Measurements from ENCODE around the gene MANSC1.
A peak's percentile ranks its signal among the peaks of the same experiment; 100 is the strongest.

Gene MANSC1

GRCh38 chr12:12367482-12367998 lies 17.5 kb upstream of the MANSC1 start:
- H3K23ac ChIP-seq (ENCODE audit: low read length), result no peak overlapping the region
- no peaks in the 10 kb centered on the region for H3K4me1 ChIP-seq (ENCODE audit: control insufficient read depth, low read depth, low read length)
- H3K56ac ChIP-seq (ENCODE audit: low read length), result no peak overlapping the region
- H2AK5ac ChIP-seq (ENCODE audit: low read length), result no peak overlapping the region
- H2BK120ac ChIP-seq (ENCODE audit: low read depth, low read length), result no peak overlapping the region
- no peaks in the 10 kb centered on the region for H3K36me3 ChIP-seq (ENCODE audit: control insufficient read depth, insufficient read depth, low read length)
- WGBS (ENCODE audit: extremely low coverage, insufficient coverage, low lambda C conversion rate), result no CpG with 5 or more reads among the region's 4 CpGs
- no peak overlapping the region for H3K4ac ChIP-seq (ENCODE audit: low read depth, low read length)
- H3K18ac ChIP-seq (ENCODE audit: low read length), result no peak overlapping the region
- H2BK5ac ChIP-seq (ENCODE audit: low read length), result no peak overlapping the region
- H3K27ac ChIP-seq (ENCODE audit: low read depth, low read length), result no peak overlapping the region
- no peak overlapping the region for H3K4me3 ChIP-seq (ENCODE audit: low read length)
- no peaks in the 10 kb centered on the region for H3K79me1 ChIP-seq (ENCODE audit: low read length)
- H2BK15ac ChIP-seq (replicated peaks; ENCODE audit: low read depth), result no peak overlapping the region
- no peak overlapping the region for H4K8ac ChIP-seq (ENCODE audit: low read depth, low read length)
- H3K79me2 ChIP-seq (ENCODE audit: control insufficient read depth, insufficient read depth, low read length), result no peaks in the 10 kb centered on the region
- no peak for DNase-seq
- H3K9ac ChIP-seq (ENCODE audit: low read length), result no peak overlapping the region
- H3K4me2 ChIP-seq (ENCODE audit: low read length), result no peak overlapping the region
- H3K27me3 ChIP-seq (ENCODE audit: insufficient read depth, low read length, poor library complexity), result no peaks in the 10 kb centered on the region
- H4K5ac ChIP-seq (ENCODE audit: low read length), result no peak overlapping the region

GRCh38 chr12:12366701-12367481 lies 16.8 kb upstream of the MANSC1 start:
- Histone ChIP-seq H3K4me1 (ENCODE audit: control insufficient read depth, low read depth, low read length) (no peaks in the 10 kb centered on the region), H4K5ac (ENCODE audit: low read length) (no peak overlapping the region), H2BK120ac (ENCODE audit: low read depth, low read length) (no peak overlapping the region), H3K79me1 (ENCODE audit: low read length) (no peaks in the 10 kb centered on the region), H2BK15ac (replicated peaks; ENCODE audit: low read depth) (no peak overlapping the region), H2AK5ac (ENCODE audit: low read length) (no peak overlapping the region), H3K36me3 (ENCODE audit: control insufficient read depth, insufficient read depth, low read length) (no peaks in the 10 kb centered on the region), H3K23ac (ENCODE audit: low read length) (no peak overlapping the region), H3K56ac (ENCODE audit: low read length) (no peak overlapping the region), H3K27ac (ENCODE audit: low read depth, low read length) (no peak overlapping the region), H3K9ac (ENCODE audit: low read length) (no peak overlapping the region), H2BK5ac (ENCODE audit: low read length) (no peak overlapping the region), H3K4ac (ENCODE audit: low read depth, low read length) (no peak overlapping the region), H3K27me3 (ENCODE audit: insufficient read depth, low read length, poor library complexity) (no peaks in the 10 kb centered on the region), H4K8ac (ENCODE audit: low read depth, low read length) (no peak overlapping the region), H3K4me3 (ENCODE audit: low read length) (no peak overlapping the region), H3K18ac (ENCODE audit: low read length) (no peak overlapping the region), H3K79me2 (ENCODE audit: control insufficient read depth, insufficient read depth, low read length) (no peaks in the 10 kb centered on the region), H3K4me2 (ENCODE audit: low read length) (no peak overlapping the region)
- no peak for DNase-seq
- WGBS (ENCODE audit: extremely low coverage, insufficient coverage, low lambda C conversion rate), result no CpG with 5 or more reads among the region's 4 CpGs

GRCh38 chr12:12365931-12366431 lies 15.9 kb upstream of the MANSC1 start:
- Histone ChIP-seq H3K23ac (ENCODE audit: low read length) (no peak overlapping the region), H3K36me3 (ENCODE audit: control insufficient read depth, insufficient read depth, low read length) (no peaks in the 10 kb centered on the region), H3K79me1 (ENCODE audit: low read length) (no peaks in the 10 kb centered on the region), H2BK15ac (replicated peaks; ENCODE audit: low read depth) (no peak overlapping the region), H3K4me1 (ENCODE audit: control insufficient read depth, low read depth, low read length) (no peaks in the 10 kb centered on the region), H3K4me2 (ENCODE audit: low read length) (no peak overlapping the region), H3K79me2 (ENCODE audit: control insufficient read depth, insufficient read depth, low read length) (no peaks in the 10 kb centered on the region), H2AK5ac (ENCODE audit: low read length) (no peak overlapping the region), H3K4ac (ENCODE audit: low read depth, low read length) (no peak overlapping the region), H3K56ac (ENCODE audit: low read length) (no peak overlapping the region), H3K18ac (ENCODE audit: low read length) (peak overlapping the region; percentile 60), H3K9ac (ENCODE audit: low read length) (no peak overlapping the region), H3K27me3 (ENCODE audit: insufficient read depth, low read length, poor library complexity) (no peaks in the 10 kb centered on the region), H4K5ac (ENCODE audit: low read length) (no peak overlapping the region), H4K8ac (ENCODE audit: low read depth, low read length) (no peak overlapping the region), H2BK120ac (ENCODE audit: low read depth, low read length) (no peak overlapping the region), H2BK5ac (ENCODE audit: low read length) (no peak overlapping the region), H3K4me3 (ENCODE audit: low read length) (no peak overlapping the region), H3K27ac (ENCODE audit: low read depth, low read length) (no peak overlapping the region)
- no CpG with 5 or more reads among the region's 4 CpGs for WGBS (ENCODE audit: extremely low coverage, insufficient coverage, low lambda C conversion rate)
- no peak for DNase-seq

- no peaks in the 10 kb centered on the region for H3K27me3 ChIP-seq (ENCODE audit: insufficient read depth, low read length, poor library complexity)
- H3K4me3 ChIP-seq (ENCODE audit: low read length), result no peak overlapping the region
- no peak overlapping the region for H3K27ac ChIP-seq (ENCODE audit: low read depth, low read length)
- DNase-seq, result no peak
- no peak overlapping the region for H3K9ac ChIP-seq (ENCODE audit: low read length)
- no peak overlapping the region for H3K4ac ChIP-seq (ENCODE audit: low read depth, low read length)
- no peak overlapping the region for H3K4me2 ChIP-seq (ENCODE audit: low read length)
- no peak overlapping the region for H2BK120ac ChIP-seq (ENCODE audit: low read depth, low read length)
- no peak overlapping the region for H2AK5ac ChIP-seq (ENCODE audit: low read length)
- H3K23ac ChIP-seq (ENCODE audit: low read length), result no peak overlapping the region
- no peak overlapping the region for H2BK15ac ChIP-seq (replicated peaks; ENCODE audit: low read depth)
- H3K56ac ChIP-seq (ENCODE audit: low read length), result no peak overlapping the region
- H3K79me1 ChIP-seq (ENCODE audit: low read length), result no peaks in the 10 kb centered on the region
- H3K4me1 ChIP-seq (ENCODE audit: control insufficient read depth, low read depth, low read length), result no peaks in the 10 kb centered on the region
- H3K79me2 ChIP-seq (ENCODE audit: control insufficient read depth, insufficient read depth, low read length), result no peaks in the 10 kb centered on the region
- no peak overlapping the region for H2BK5ac ChIP-seq (ENCODE audit: low read length)
- no peak overlapping the region for H4K5ac ChIP-seq (ENCODE audit: low read length)
- H3K36me3 ChIP-seq (ENCODE audit: control insufficient read depth, insufficient read depth, low read length), result no peaks in the 10 kb centered on the region
- H4K8ac ChIP-seq (ENCODE audit: low read depth, low read length), result no peak overlapping the region
- no peak overlapping the region for H3K18ac ChIP-seq (ENCODE audit: low read length)
- no CpG with 5 or more reads among the region's 5 CpGs for WGBS (ENCODE audit: extremely low coverage, insufficient coverage, low lambda C conversion rate)
Observed at GRCh38 chr12:12365446-12365802, 15.4 kb upstream of the MANSC1 start.

- Histone ChIP-seq H3K23ac (ENCODE audit: low read length) (no peak overlapping the region), H2BK15ac (replicated peaks; ENCODE audit: low read depth) (no peak overlapping the region), H3K9ac (ENCODE audit: low read length) (no peak overlapping the region), H3K27ac (ENCODE audit: low read depth, low read length) (no peak overlapping the region), H2BK120ac (ENCODE audit: low read depth, low read length) (no peak overlapping the region), H3K4me3 (ENCODE audit: low read length) (no peak overlapping the region), H3K18ac (ENCODE audit: low read length) (no peak overlapping the region), H3K79me1 (ENCODE audit: low read length) (no peaks in the 10 kb centered on the region), H4K5ac (ENCODE audit: low read length) (no peak overlapping the region), H3K36me3 (ENCODE audit: control insufficient read depth, insufficient read depth, low read length) (no peaks in the 10 kb centered on the region), H4K8ac (ENCODE audit: low read depth, low read length) (no peak overlapping the region), H2AK5ac (ENCODE audit: low read length) (no peak overlapping the region), H3K56ac (ENCODE audit: low read length) (no peak overlapping the region), H3K4me2 (ENCODE audit: low read length) (no peak overlapping the region), H2BK5ac (ENCODE audit: low read length) (no peak overlapping the region), H3K79me2 (ENCODE audit: control insufficient read depth, insufficient read depth, low read length) (no peaks in the 10 kb centered on the region), H3K27me3 (ENCODE audit: insufficient read depth, low read length, poor library complexity) (no peaks in the 10 kb centered on the region), H3K4me1 (ENCODE audit: control insufficient read depth, low read depth, low read length) (no peaks in the 10 kb centered on the region), H3K4ac (ENCODE audit: low read depth, low read length) (no peak overlapping the region)
- DNase-seq, result no peak
- 100% methylated on average over 1 of the region's 4 CpGs for WGBS (ENCODE audit: extremely low coverage, insufficient coverage, low lambda C conversion rate)
Observed at GRCh38 chr12:12364787-12365445, 14.9 kb upstream of the MANSC1 start.

All from mesendoderm (in vitro differentiated cells).